Measurements from ENCODE around the gene BDKRB2.

The BDKRB2 gene

DNA sequence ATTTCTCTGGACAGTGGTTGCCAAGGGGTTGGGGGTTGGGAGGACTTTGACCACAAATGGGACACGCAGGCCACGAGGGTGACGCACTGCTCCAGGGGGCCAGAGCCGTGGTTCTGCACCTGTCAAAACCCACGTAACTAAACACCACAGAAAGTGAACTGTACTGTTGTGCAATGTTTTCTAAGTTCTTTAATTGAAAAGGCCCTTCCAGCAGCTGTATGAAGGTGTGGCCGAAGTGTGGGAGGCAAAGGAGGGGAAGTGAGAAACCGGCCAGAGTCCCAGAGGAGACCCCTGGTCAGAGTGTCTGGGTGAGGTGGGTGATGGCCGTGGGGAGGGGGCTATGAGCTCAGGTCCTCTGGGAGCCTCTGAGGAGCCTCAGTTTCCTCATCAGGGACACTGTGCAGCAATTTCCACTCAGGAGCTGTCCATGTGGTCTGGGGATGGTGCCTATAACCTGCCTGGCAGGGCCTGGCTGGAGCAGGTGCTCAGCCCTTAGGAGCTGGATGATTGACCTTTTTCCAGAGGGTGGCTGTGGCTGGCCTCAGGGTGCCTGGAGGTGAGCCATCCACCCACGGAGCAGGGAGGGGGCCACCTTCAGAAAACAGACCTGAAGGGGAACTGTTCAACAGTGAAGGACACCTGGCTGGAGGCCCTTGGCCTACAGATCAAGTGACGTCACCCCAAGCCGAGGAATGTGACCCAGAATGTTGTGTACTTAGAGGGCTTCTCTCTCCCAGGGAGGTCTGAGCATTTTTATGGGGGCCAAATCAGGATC lies 9.8 kb upstream of the BDKRB2 start:
- DNase-seq (ENCODE audit: low spot score): no peak
- TF ChIP-seq, protein P1, sequence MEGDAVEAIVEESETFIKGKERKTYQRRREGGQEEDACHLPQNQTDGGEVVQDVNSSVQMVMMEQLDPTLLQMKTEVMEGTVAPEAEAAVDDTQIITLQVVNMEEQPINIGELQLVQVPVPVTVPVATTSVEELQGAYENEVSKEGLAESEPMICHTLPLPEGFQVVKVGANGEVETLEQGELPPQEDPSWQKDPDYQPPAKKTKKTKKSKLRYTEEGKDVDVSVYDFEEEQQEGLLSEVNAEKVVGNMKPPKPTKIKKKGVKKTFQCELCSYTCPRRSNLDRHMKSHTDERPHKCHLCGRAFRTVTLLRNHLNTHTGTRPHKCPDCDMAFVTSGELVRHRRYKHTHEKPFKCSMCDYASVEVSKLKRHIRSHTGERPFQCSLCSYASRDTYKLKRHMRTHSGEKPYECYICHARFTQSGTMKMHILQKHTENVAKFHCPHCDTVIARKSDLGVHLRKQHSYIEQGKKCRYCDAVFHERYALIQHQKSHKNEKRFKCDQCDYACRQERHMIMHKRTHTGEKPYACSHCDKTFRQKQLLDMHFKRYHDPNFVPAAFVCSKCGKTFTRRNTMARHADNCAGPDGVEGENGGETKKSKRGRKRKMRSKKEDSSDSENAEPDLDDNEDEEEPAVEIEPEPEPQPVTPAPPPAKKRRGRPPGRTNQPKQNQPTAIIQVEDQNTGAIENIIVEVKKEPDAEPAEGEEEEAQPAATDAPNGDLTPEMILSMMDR (IDR thresholded peaks at IDR 0.05; ENCODE audit: extremely low read depth, insufficient read depth, missing control alignments): no peak
- in situ Hi-C loops (cut with MboI; ENCODE audit: low pct_unique_long_range_greater_than_20kb, low sequenced_read_pairs, unreplicated experiment): no loop called here

DNA sequence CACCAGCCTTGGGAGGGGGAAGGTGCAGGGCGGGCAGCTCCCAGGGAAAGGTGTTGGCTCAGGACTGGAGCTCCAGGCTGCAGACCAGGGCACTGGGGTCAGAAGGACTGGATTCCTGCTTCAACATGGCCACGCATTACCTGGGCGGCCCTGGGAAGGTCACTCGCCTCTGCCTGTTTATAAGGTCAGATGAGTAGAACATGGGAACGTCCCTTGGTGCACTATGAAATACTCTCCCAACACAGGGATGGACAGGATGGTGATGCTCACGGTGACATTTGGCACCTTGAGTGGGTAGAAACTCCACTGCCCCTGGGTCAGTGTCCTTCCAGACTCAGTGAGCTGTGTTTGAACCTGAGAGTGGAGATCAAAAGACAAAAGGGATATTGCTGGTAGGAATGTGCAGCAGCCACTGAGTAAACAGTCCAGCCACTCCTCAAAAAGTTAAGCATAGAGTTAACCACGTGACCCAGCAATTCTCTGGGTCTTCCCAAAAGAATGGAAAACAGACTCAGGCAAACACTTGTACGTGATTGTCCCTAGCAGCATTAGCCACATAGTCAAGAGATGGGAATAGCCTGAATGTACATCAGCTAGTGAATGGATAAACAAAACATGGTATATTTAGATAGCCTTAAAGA lies 9.1 kb upstream of the BDKRB2 start:
- in situ Hi-C loops (cut with MboI; ENCODE audit: low pct_unique_long_range_greater_than_20kb, low sequenced_read_pairs, unreplicated experiment): no loop called here
- TF ChIP-seq, protein P1 (IDR thresholded peaks at IDR 0.05; ENCODE audit: extremely low read depth, insufficient read depth, missing control alignments): no peak
- DNase-seq (ENCODE audit: low spot score): no peak

DNA sequence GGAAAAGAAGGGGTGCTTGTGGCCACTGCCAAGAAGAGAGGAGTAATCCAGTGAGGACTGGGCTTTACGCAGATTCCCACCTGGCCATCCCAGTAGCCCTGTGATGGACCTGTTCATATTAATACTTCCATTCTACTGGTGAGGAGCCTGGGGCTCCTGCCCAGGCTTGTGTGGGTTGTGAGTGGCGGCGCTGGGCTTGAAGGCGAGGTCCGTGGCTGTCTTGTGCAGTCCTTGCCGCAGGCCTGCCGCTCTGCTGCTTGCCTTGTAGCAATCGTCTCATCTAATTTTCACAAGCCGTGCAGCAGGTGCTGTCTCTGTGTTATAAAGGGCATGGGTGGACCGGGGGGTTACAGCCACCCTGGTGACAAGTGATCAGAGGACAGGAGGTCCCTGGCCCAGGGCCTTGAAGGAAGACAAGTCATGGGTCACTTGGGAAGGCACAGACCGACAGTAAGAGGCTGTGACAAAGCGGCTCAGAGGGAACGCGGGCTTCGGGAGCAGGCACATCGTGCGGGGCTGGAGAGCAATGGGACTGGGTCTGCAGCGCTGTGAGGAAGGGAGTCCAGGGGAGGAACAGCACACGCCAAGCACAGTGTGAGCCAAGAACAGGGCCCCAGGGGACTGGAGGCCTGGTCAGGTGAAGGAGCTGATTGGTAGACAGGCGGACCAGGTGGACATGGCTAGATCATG lies 7.3 kb upstream of the BDKRB2 start:
- DNase-seq (ENCODE audit: low spot score): no peak
- in situ Hi-C loops (cut with MboI; ENCODE audit: low pct_unique_long_range_greater_than_20kb, low sequenced_read_pairs, unreplicated experiment): no loop called here
- TF ChIP-seq, protein P1 (IDR thresholded peaks at IDR 0.05; ENCODE audit: extremely low read depth, insufficient read depth, missing control alignments): no peak

DNA sequence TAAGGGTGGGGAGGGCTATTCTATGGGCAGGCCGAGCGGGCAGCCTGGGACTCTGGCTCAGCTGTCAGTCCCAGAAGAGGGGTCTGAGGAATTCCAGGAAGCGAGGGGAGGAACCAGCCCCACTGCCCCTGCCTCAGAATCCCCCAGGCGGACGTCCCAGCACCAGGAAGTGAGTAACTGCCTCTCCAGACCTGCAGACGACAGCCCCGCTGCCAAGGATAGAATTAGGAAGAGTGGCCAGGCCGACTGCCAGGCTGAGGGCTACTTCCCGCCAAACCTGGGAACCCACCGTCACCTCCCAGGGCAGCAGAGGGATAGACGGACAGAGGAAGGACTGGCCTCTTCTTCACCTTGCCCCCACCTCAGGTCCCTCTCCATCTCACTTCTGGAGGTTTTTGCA lies 6.7 kb upstream of the BDKRB2 start:
- DNase-seq (ENCODE audit: low spot score): no peak
- TF ChIP-seq, protein P1 (IDR thresholded peaks at IDR 0.05; ENCODE audit: extremely low read depth, insufficient read depth, missing control alignments): no peak
- in situ Hi-C loops (cut with MboI; ENCODE audit: low pct_unique_long_range_greater_than_20kb, low sequenced_read_pairs, unreplicated experiment): no loop called here

DNA sequence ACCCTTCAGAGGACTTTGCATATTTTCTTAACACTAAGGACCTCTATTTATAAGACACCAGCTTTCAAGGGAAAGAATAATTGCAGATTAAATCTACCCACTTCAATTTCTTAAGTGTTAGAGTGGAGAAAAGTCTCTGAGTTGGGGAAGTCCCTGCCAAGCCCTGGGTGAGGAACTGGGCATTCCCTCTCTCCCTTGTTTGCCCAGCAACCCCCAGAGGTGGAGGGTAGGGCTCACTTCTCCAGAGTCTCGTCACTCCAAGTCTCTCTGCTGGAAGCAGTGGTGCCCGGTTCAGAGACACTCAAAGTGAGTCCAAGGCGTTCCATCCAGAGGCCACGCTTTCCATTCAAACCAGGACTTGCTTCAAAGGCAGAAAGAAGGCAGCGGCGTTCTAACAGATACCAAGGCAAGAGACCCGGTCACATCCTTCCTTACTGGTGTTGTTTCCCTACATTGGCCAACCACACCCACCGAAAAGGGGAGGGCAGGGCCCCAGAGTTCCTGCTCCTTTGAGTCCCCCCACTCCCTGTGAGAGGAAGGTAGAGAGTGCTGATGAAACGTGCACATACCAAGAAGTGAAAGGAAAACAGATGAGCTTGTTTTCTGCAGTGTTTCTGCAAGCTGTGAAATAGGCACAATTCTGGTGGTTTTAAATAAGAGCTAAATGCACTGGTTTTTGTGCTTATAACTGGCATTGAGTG lies 6.1 kb upstream of the BDKRB2 start:
- TF ChIP-seq, protein P1 (IDR thresholded peaks at IDR 0.05; ENCODE audit: extremely low read depth, insufficient read depth, missing control alignments): no peak
- in situ Hi-C loops (cut with MboI; ENCODE audit: low pct_unique_long_range_greater_than_20kb, low sequenced_read_pairs, unreplicated experiment): no loop called here
- no peak for DNase-seq (ENCODE audit: low spot score)

DNA sequence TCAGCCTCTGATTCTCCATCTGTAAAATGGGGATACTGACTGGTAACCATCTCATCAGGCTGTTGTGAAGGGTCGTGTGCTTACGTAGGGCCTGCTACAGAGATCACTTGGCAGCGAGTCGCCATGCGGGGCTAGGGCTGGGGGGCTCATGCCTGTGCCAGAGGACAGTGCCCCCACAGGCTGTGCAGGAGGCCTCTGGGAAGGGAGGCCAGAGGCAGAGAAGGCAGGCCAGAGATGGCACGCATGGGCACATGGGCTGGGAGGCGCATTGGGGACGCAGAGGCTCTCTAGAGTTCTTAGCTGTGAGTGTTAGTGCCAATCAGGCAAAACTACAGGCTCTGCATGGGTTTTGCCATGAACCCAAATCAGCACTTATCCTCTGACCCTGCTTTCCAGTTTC lies 3.5 kb upstream of the BDKRB2 start:
- TF ChIP-seq, protein P1 (IDR thresholded peaks at IDR 0.05; ENCODE audit: extremely low read depth, insufficient read depth, missing control alignments): no peak
- in situ Hi-C loops (cut with MboI; ENCODE audit: low pct_unique_long_range_greater_than_20kb, low sequenced_read_pairs, unreplicated experiment): no loop called here
- DNase-seq (ENCODE audit: low spot score): no peak
